GM12878 (cell line): Measurements from ENCODE around the gene RIC8B. TPM values are rescaled to one million over a fixed set of nuclear protein-coding genes. Genes with fewer than 3 reads are reported as not detected.

ENCODE experiments used
- ATAC-seq: fragments of 200-7000 bp; cut with Tn5 transposase; 3 replicates; pipeline ENCODE4 v1.9.1; 2020; ENCODE audit warnings: mild to moderate bottlenecking, moderate library complexity
- BruUV-seq: library from RNA; stranded (reverse); fragments of 400-500 nt; replicated peaks from 2 replicates; lab custom pipeline; 2021; lab: Mats Ljungman, UMichigan
- CTCF ChIA-PET: fragments of 300-600 bp; sonication (Branson Sonifier 250); formaldehyde crosslinking; extraction: SDS; loops from one replicate; lab custom pipeline; 2021; ENCODE audit warnings: inconsistent platforms; lab: Yijun Ruan, JAX
- POLR2A ChIA-PET: fragments of 350-600 bp; formaldehyde crosslinking; extraction: SDS; loops from one replicate; lab custom pipeline; 2021; ENCODE audit warnings: inconsistent platforms; lab: Charles Lee
- RAD21 ChIA-PET: fragments of 300-600 bp; sonication (Branson Sonifier 250); formaldehyde crosslinking; loops from one replicate; lab custom pipeline; 2023; ENCODE audit warnings: antibody characterized with exemption; ENCODE audit not compliant: unreplicated experiment; lab: Charles Lee
- SMC1A ChIA-PET: fragments of 300-600 bp; sonication (Branson Sonifier 250); formaldehyde crosslinking; loops from one replicate; lab custom pipeline; 2023; ENCODE audit not compliant: unreplicated experiment, uncharacterized antibody; lab: Charles Lee
- DNase-seq: peaks from one replicate; pipeline ENCODE4 v3.0.0-alpha.2; 2011; ENCODE audit warnings: low read depth, low spot score
- FAIRE-seq: peaks from 3 replicates; lab custom pipeline; 2011; peaks lifted over from hg19 to GRCh38; lab: Jason Lieb, UNC
- H2AFZ ChIP-seq: 2 replicates; pipeline ENCODE4 v1.6.0; 2011; ENCODE audit warnings: low read depth, low read length, control low read depth; ENCODE audit not compliant: control insufficient read depth
- H3K27ac ChIP-seq: 2 replicates; pipeline ENCODE4 v1.5.1; 2011; ENCODE audit warnings: control low read depth; ENCODE audit not compliant: control insufficient read depth, insufficient read depth
- H3K27me3 ChIP-seq, 2 experiments: replicated peaks in 1 of 2; 2 replicates each; pipeline versions ENCODE4 v1.6.0 to v1.6.1; 2011; ENCODE audit warnings: low read length in 1 of 2; ENCODE audit not compliant: control insufficient read depth in 2 of 2, insufficient read depth in 2 of 2
- H3K36me3 ChIP-seq, 2 experiments: 2 replicates each; pipeline ENCODE4 v1.5.1; 2011; ENCODE audit warnings: low read length in 1 of 2; ENCODE audit not compliant: control insufficient read depth in 2 of 2, insufficient read depth in 2 of 2
- H3K4me1 ChIP-seq: 2 replicates; pipeline ENCODE4 v1.6.1; 2011; ENCODE audit warnings: mild to moderate bottlenecking, low read length, moderate library complexity, mixed read lengths; ENCODE audit not compliant: control insufficient read depth, insufficient read depth
- H3K4me2 ChIP-seq: 2 replicates; pipeline ENCODE4 v1.6.0; 2011; ENCODE audit warnings: control low read depth; ENCODE audit not compliant: control insufficient read depth, insufficient read depth
- H3K4me3 ChIP-seq: fragments of 200-600 bp; sonication (generic); 2 replicates; pipeline ENCODE4 v1.5.1; 2016
- H3K79me2 ChIP-seq: 2 replicates; pipeline ENCODE4 v1.6.0; 2011; ENCODE audit warnings: low read length; ENCODE audit not compliant: control insufficient read depth, insufficient read depth
- H3K9ac ChIP-seq: 2 replicates; pipeline ENCODE4 v1.8.0; 2011; ENCODE audit warnings: low read length, control low read depth, mixed read lengths; ENCODE audit not compliant: control insufficient read depth, insufficient read depth
- H3K9me3 ChIP-seq: replicated peaks from 3 replicates; pipeline ENCODE4 v1.5.1; 2011; ENCODE audit warnings: mild to moderate bottlenecking, low read length; ENCODE audit not compliant: control insufficient read depth, insufficient read depth
- H4K20me1 ChIP-seq: 2 replicates; pipeline ENCODE4 v1.6.0; 2011; ENCODE audit not compliant: control insufficient read depth, insufficient read depth
- ETV6 ChIP-seq, 2 experiments: fragments of 450-650 bp in 1 of 2; IDR thresholded peaks in 1 of 2; conservative IDR thresholded peaks in 1 of 2; 2 replicates each; pipeline ENCODE4 v1.6.1; 2014; ENCODE audit warnings: antibody characterized with exemption in 1 of 2, borderline replicate concordance in 1 of 2, low read depth in 1 of 2, mild to moderate bottlenecking in 1 of 2, moderate library complexity in 1 of 2
- SPI1 ChIP-seq: IDR thresholded peaks from 2 replicates; pipeline ENCODE4 v1.6.1; 2011; ENCODE audit warnings: low read depth, mild to moderate bottlenecking, low read length, moderate library complexity, borderline replicate concordance; ENCODE audit not compliant: insufficient read depth
- TCF3 ChIP-seq: IDR thresholded peaks from 2 replicates; pipeline ENCODE4 v1.6.1; 2012; ENCODE audit warnings: low read depth, mild to moderate bottlenecking, low read length, borderline replicate concordance; ENCODE audit not compliant: insufficient read depth
- USF2 ChIP-seq: IDR thresholded peaks from 2 replicates; pipeline ENCODE4 v1.6.1; 2011; ENCODE audit warnings: low read depth, low read length, improper control_type of control experiment, borderline replicate concordance
- WGBS: methylation state at CpG from one replicate; pipeline ENCODE4 v1.1.6; 2016; ENCODE audit warnings: low lambda C conversion rate; ENCODE audit not compliant: insufficient replicate concordance, insufficient coverage; ENCODE audit errors: missing lambda C conversion rate; 5-methylcytosine and 5-hydroxymethylcytosine counted together
- in situ Hi-C: fragments of 300-500 bp; cut with MboI; formaldehyde crosslinking; loops from 9 replicates; pipeline ENCODE4 v1.14.3; 2018; ENCODE audit warnings: mixed read lengths
- intact Hi-C: fragments of 100-400 bp; cut with micrococcal nuclease; formaldehyde crosslinking; loops from one replicate; pipeline ENCODE4 v1.14.2; 2022; ENCODE audit not compliant: unreplicated experiment
- polyA plus RNA-seq, 11 experiments: library from polyadenylated mRNA; depleted of rRNA in 4 of 11; unstranded in 6 of 11; stranded (reverse) in 5 of 11; fragments of >200 nt; fragmentation: Nextera tagmentation in 4 of 11; fragmentation: Illumina TruSeq in 1 of 11; extraction: Ambion mirVana in 4 of 11; extraction: Trizol in 1 of 11; gene quantifications; 1 replicate in 1 of 11; 2 replicates in 10 of 11; pipeline versions ENCODE4 v1.2.1 to v1.2.3, GENCODE V29; 2011 to 2016; ENCODE audit warnings: inconsistent platforms in 2 of 11, missing spikeins in 2 of 11, low read depth in 1 of 11
- total RNA-seq, 4 experiments: library from RNA; depleted of rRNA in 3 of 4; stranded (reverse); fragments of >200 nt in 3 of 4; fragmentation: Illumina TruSeq in 1 of 4; extraction: Trizol in 1 of 4; gene quantifications; 2 replicates each; pipeline versions ENCODE4 v1.2.1 to v1.2.3, GENCODE V29; 2013 to 2021

The RIC8B gene
- total and polyA plus RNA-seq, 10 of the 15 experiments (the other 5 are each of a cell fraction or from before 2014, with no cell fraction given), result 2.3 to 10.8 (median 6.2) TPM

DNA sequence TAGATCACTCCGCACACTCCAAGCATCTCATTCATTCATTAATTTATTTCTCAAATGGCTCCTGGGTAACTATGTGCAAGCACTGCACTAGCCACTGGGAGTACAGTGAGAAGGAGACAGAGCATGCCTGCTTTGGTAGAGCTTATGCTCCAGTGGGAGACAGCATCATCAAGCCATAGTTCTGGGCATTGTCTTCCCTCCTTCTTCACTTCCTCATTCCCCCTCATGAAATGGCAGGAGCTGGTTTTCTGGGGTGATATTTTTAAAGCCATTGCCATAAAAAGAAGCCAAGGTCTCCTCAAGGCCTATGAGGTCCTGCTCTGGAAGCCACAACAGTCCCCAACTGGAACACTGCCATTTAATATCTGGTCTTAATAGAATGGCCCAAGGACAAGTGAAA is 20.2 kb upstream of the RIC8B start:
- Histone ChIP-seq H3K9me3 (peaks cover 2% of the 10 kb centered on the region; the same call in 1 of the 3 replicates), H3K4me1 (peaks cover 21% of the 10 kb centered on the region), H2AFZ (peak overlapping the region; percentile 81; the same call in 1 of the 2 replicates), H3K27me3 (no peaks in the 10 kb centered on the region), H3K27ac (no peak overlapping the region), H4K20me1 (no peaks in the 10 kb centered on the region), H3K4me2 (peak overlapping the region; percentile 53), H3K4me3 (no peak overlapping the region)
- in situ Hi-C loops (no loop called here), intact Hi-C loops (no loop called here)
- SMC1A ChIA-PET, result interaction anchor here (0.6 to 1.6 kb wide), 4 partner anchors 17 to 412 kb away, joined by 3 to 7 read pairs (median 3); no protein-coding TSS in a partner anchor
- TF ChIP-seq SPI1 (0 out of 2 replicates have a peak, but pooled peaks have one; percentile 41), TCF3 (no peak), USF2 (no peak), ETV6 (conservative IDR thresholded peaks at IDR 0.05 in 1 of 2, IDR thresholded peaks at IDR 0.05 in 1 of 2; ENCODE audit: borderline replicate concordance in 1 of 2, low read depth in 1 of 2) (no peak)
- TF ChIP-seq, all 136 proteins: peak for 1
- Histone ChIP-seq H3K79me2 (no peaks in the 10 kb centered on the region), H3K9ac (no peak overlapping the region), H3K36me3 (no peaks in the 10 kb centered on the region)
- ChIA-PET POLR2A (interaction anchor here (1.1 kb wide), 1 partner anchor 41 kb away, joined by 3 read pairs; no protein-coding TSS in a partner anchor), RAD21 (no interaction called here), CTCF (interaction anchor here (0.7 to 1.3 kb wide), 2 partner anchors 17 to 22 kb away, joined by 4 read pairs; no protein-coding TSS in a partner anchor)
- ATAC-seq, result no peak; the same call in 2 of the 3 replicates
- DNase-seq, result no peak
- no peak for FAIRE-seq
- no TSS peak for BruUV-seq
- 89% methylated on average over 1 of the region's 1 CpG for WGBS
